A549 (cell line): Measurements from ENCODE around the gene WRNIP1.

ENCODE experiments used
- CTCF ChIP-seq: fragments of >200 bp; sonication (Bioruptor Twin); formaldehyde crosslinking; IDR thresholded peaks from 3 replicates; pipeline ENCODE4 v1.5.1; 2016
- EP300 ChIP-seq, 2 experiments: fragments of >200 bp; sonication (Bioruptor Twin); formaldehyde crosslinking; IDR thresholded peaks; 2 replicates in 1 of 2; 3 replicates in 1 of 2; pipeline ENCODE4 v1.6.1; 2016 to 2017
- JUNB ChIP-seq: fragments of >200 bp; sonication (Bioruptor Twin); formaldehyde crosslinking; IDR thresholded peaks from 2 replicates; pipeline ENCODE4 v1.6.1; 2016
- POLR2A ChIP-seq: IDR thresholded peaks from 2 replicates; pipeline ENCODE4 v1.6.1; 2012; ENCODE audit warnings: mild to moderate bottlenecking, low read length
- POLR2AphosphoS2 ChIP-seq: conservative IDR thresholded peaks from 2 replicates; pipeline ENCODE4 v1.6.1; 2012; ENCODE audit warnings: low read length, improper control_type of control experiment, inconsistent platforms
- RARB ChIP-seq: fragments of 250-450 bp; sonication (Bioruptor Pico); IDR thresholded peaks from 2 replicates; pipeline ENCODE4 v1.8.0; 2021; ENCODE audit warnings: mild to moderate bottlenecking, moderate library complexity
- RCOR1 ChIP-seq: fragments of 150-350 bp; IDR thresholded peaks from 2 replicates; pipeline ENCODE4 v1.6.1; 2014; ENCODE audit warnings: antibody characterized with exemption, low read length, low read depth
- REST ChIP-seq: fragments of 200-600 bp; sonication (generic); IDR thresholded peaks from 2 replicates; pipeline ENCODE4 v1.6.1; 2016; ENCODE audit warnings: antibody characterized with exemption, mild to moderate bottlenecking, moderate library complexity
- RNF2 ChIP-seq: fragments of 200-600 bp; sonication (generic); IDR thresholded peaks from 2 replicates; pipeline ENCODE4 v1.6.1; 2016; ENCODE audit warnings: low read depth, mild to moderate bottlenecking, antibody characterized with exemption, moderate library complexity, borderline replicate concordance

- TF ChIP-seq JUNB (no peak), POLR2AphosphoS2 (no peak), EP300 (IDR thresholded peaks at IDR 0.05) (no peak), RNF2 (no peak), POLR2A (no peak), CTCF (no peak), RCOR1 (no peak), REST (no peak), RARB (CRISPR knock-in tag) (no peak)
These were observed 29.1 kb downstream of the WRNIP1 start for GRCh38 chr6:2794171-2794730.
